SU-DHL-6 (cell line): ENCODE measurements around the gene PLXNC1.

ENCODE experiments used
- CTCF ChIP-seq: fragments of 200-600 bp; sonication (generic); IDR thresholded peaks from one replicate; pipeline ENCODE4 v1.5.1; 2017; ENCODE audit warnings: antibody characterized with exemption, mild to moderate bottlenecking, low read length, moderate library complexity; ENCODE audit not compliant: insufficient read depth, poor library complexity, severe bottlenecking
- EZH2phosphoT487 ChIP-seq: fragments of 200-600 bp; sonication (generic), shearing (Covaris generic); conservative IDR thresholded peaks from 2 replicates; pipeline ENCODE4 v1.6.1; 2018; ENCODE audit warnings: mild to moderate bottlenecking, antibody characterized with exemption, low read length, moderate library complexity, mixed read lengths

GRCh38 chr12:94225947-94226630 is 77.7 kb downstream of the PLXNC1 start:
- no peak for TF ChIP-seq CTCF
- no peak for TF ChIP-seq EZH2phosphoT487
